ENCODE results near the gene MAP6. TPM values are rescaled to one million over a fixed set of nuclear protein-coding genes. Genes with fewer than 3 reads are reported as not detected.

Gene MAP6
- total and polyA plus RNA-seq, 3 experiments from 2014 or later: 0.07 to 0.16 TPM; not detected in 1

DNA sequence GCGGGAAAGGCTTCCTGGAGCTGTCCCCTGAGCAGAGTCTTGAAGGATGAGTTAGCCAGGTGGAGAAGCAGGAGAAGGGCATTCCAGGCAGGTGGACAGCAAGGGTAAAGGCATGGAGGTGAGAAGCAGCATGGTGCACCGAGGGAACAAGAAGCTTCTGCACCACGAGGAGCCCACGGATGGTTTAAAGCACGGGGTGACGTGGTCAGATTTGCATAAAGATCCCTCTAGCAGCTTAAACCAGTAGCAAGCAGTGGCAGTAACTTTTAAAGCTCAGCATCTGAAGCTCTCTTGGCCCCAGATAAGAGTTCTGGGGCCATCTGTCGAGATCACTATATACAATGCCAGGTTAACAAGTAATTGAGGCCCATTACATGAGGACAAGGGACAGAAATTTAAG is 69.9 kb downstream of the MAP6 start:
- H3K4me3 Mint-ChIP-seq: no peak overlapping the region
- ChIA-PET CTCF (no interaction called here), POLR2A (no interaction called here)
- no peaks in the 10 kb centered on the region for H3K9me3 ChIP-seq (ENCODE audit: low read length)
- no peak for DNase-seq
- peaks cover 7 to 9% of the 10 kb centered on the region in 2 donors for H3K27me3 Mint-ChIP-seq
- no peak overlapping the region for H3K4me3 ChIP-seq (ENCODE audit: low read length)
- peak overlapping the region in 1 of 8 donors; percentile 78 for H3K27ac Mint-ChIP-seq
- no peaks in the 10 kb centered on the region for H3K36me3 ChIP-seq (ENCODE audit: insufficient read depth, low read length)
- H3K27me3 ChIP-seq (ENCODE audit: insufficient read depth, low read length, poor library complexity, severe bottlenecking): peaks cover 3% of the 10 kb centered on the region
- no peaks in the 10 kb centered on the region for H3K4me1 ChIP-seq (ENCODE audit: insufficient read depth, low read length)
- H3K27ac ChIP-seq (ENCODE audit: low read depth, low read length): no peak overlapping the region
- H3K9me3 Mint-ChIP-seq: no peaks in the 10 kb centered on the region
- no peaks in the 10 kb centered on the region for H3K36me3 Mint-ChIP-seq
- H3K4me1 Mint-ChIP-seq: no peaks in the 10 kb centered on the region

GRCh38 chr11:75598264-75598663 is 70.6 kb downstream of the MAP6 start:
- H3K9me3 Mint-ChIP-seq: no peaks in the 10 kb centered on the region
- H3K27ac Mint-ChIP-seq: peak overlapping the region in 1 of 8 donors; percentile 78
- peaks cover 3% of the 10 kb centered on the region for H3K27me3 ChIP-seq (ENCODE audit: insufficient read depth, low read length, poor library complexity, severe bottlenecking)
- H3K9me3 ChIP-seq (ENCODE audit: low read length): no peaks in the 10 kb centered on the region
- H3K36me3 Mint-ChIP-seq: no peaks in the 10 kb centered on the region
- peaks cover 4 to 6% of the 10 kb centered on the region in 2 donors for H3K27me3 Mint-ChIP-seq
- no peak overlapping the region for H3K4me3 ChIP-seq (ENCODE audit: low read length)
- H3K27ac ChIP-seq (ENCODE audit: low read depth, low read length): no peak overlapping the region
- DNase-seq: no peak
- ChIA-PET CTCF (interaction anchor here (0.9 to 1.4 kb wide), 4 partner anchors 10 to 21 kb away, joined by 3 read pairs; no protein-coding TSS in a partner anchor), POLR2A (no interaction called here)
- H3K4me3 Mint-ChIP-seq: no peak overlapping the region
- no peaks in the 10 kb centered on the region for H3K4me1 ChIP-seq (ENCODE audit: insufficient read depth, low read length)
- no peaks in the 10 kb centered on the region for H3K36me3 ChIP-seq (ENCODE audit: insufficient read depth, low read length)
- peaks cover 0 to 2% (median 0%) of the 10 kb centered on the region in 3 donors for H3K4me1 Mint-ChIP-seq

DNA sequence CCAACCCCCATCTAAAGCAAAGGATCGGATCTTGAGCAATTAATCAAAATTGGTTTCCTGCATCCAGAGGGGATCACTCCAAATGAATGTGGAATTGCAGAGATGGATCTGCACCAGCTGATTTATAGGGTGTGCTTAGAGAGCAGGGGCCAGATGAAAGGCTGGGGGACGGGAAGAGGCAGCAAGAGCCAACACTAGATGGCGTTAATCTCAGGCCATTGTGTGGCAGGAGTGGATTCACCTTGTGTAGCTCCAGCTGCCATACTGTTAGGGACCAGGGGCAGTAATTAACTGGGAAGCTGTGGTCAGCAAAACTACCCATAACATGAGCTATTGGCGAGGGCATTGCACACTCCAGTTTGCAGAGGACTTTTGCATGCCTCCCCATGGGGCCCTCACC is 71.2 kb downstream of the MAP6 start:
- Mint-ChIP-seq H3K27ac (no peak overlapping the region), H3K36me3 (no peaks in the 10 kb centered on the region), H3K4me3 (no peak overlapping the region), H3K4me1 (peaks cover 5 to 8% (median 6%) of the 10 kb centered on the region in 3 donors), H3K27me3 (peaks cover 0 to 5% of the 10 kb centered on the region in 2 donors), H3K9me3 (no peaks in the 10 kb centered on the region)
- Histone ChIP-seq H3K4me3 (ENCODE audit: low read length) (no peak overlapping the region), H3K27me3 (ENCODE audit: insufficient read depth, low read length, poor library complexity, severe bottlenecking) (peaks cover 3% of the 10 kb centered on the region), H3K9me3 (ENCODE audit: low read length) (no peaks in the 10 kb centered on the region), H3K27ac (ENCODE audit: low read depth, low read length) (no peak overlapping the region), H3K36me3 (ENCODE audit: insufficient read depth, low read length) (no peaks in the 10 kb centered on the region), H3K4me1 (ENCODE audit: insufficient read depth, low read length) (peaks cover 2% of the 10 kb centered on the region)
- ChIA-PET CTCF (interaction anchor here (0.9 to 1.4 kb wide), 4 partner anchors 9 to 20 kb away, joined by 3 read pairs; no protein-coding TSS in a partner anchor), POLR2A (no interaction called here)
- no peak for DNase-seq

GRCh38 chr11:75596914-75597313 is 71.9 kb downstream of the MAP6 start:
- H3K36me3 ChIP-seq (ENCODE audit: insufficient read depth, low read length): no peaks in the 10 kb centered on the region
- Mint-ChIP-seq H3K4me3 (no peak overlapping the region), H3K36me3 (no peaks in the 10 kb centered on the region), H3K9me3 (no peaks in the 10 kb centered on the region), H3K4me1 (peaks cover 12 to 15% (median 13%) of the 10 kb centered on the region in 3 donors), H3K27me3 (peaks cover 0 to 4% of the 10 kb centered on the region in 2 donors), H3K27ac (no peak overlapping the region)
- ChIA-PET POLR2A (no interaction called here), CTCF (interaction anchor here (1.1 kb wide), 1 partner anchor 9 kb away, joined by 3 read pairs; no protein-coding TSS in a partner anchor)
- peaks cover 6% of the 10 kb centered on the region for H3K4me1 ChIP-seq (ENCODE audit: insufficient read depth, low read length)
- H3K4me3 ChIP-seq (ENCODE audit: low read length): no peak overlapping the region
- no peaks in the 10 kb centered on the region for H3K9me3 ChIP-seq (ENCODE audit: low read length)
- no peak for DNase-seq
- H3K27ac ChIP-seq (ENCODE audit: low read depth, low read length): no peak overlapping the region
- H3K27me3 ChIP-seq (ENCODE audit: insufficient read depth, low read length, poor library complexity, severe bottlenecking): peaks cover 3% of the 10 kb centered on the region

DNA sequence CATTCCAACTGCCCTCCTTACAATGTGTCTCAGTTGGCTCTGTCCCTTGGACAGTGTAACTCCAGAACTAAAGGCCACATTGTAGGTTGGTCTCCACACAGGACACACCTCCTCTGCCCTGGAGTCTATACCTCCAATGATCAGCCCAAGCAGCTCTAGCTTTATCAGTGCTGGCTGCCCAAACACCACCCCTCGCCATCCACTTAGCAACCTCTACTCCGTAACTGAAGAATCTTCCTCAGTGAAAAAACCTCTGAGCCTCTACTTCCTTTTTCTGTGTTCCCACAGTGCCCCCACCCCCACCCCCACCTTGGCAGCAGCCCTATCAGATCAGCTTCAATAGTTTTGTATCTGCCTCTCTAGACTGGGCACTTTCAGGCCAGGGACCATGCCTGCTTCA is 73.4 kb downstream of the MAP6 start:
- DNase-seq: no peak
- ChIA-PET CTCF (no interaction called here), POLR2A (no interaction called here)
- H3K27ac Mint-ChIP-seq: peak overlapping the region in 2 of 8 donors; percentile 18 to 25
- H3K36me3 Mint-ChIP-seq: no peaks in the 10 kb centered on the region
- no peaks in the 10 kb centered on the region for H3K9me3 ChIP-seq (ENCODE audit: low read length)
- peaks cover 12 to 16% (median 15%) of the 10 kb centered on the region in 3 donors for H3K4me1 Mint-ChIP-seq
- no peaks in the 10 kb centered on the region for H3K36me3 ChIP-seq (ENCODE audit: insufficient read depth, low read length)
- no peak overlapping the region for H3K27ac ChIP-seq (ENCODE audit: low read depth, low read length)
- H3K9me3 Mint-ChIP-seq: no peaks in the 10 kb centered on the region
- H3K4me1 ChIP-seq (ENCODE audit: insufficient read depth, low read length): peaks cover 6% of the 10 kb centered on the region
- H3K27me3 Mint-ChIP-seq: peaks cover 0 to 4% of the 10 kb centered on the region in 2 donors
- peaks cover 3% of the 10 kb centered on the region for H3K27me3 ChIP-seq (ENCODE audit: insufficient read depth, low read length, poor library complexity, severe bottlenecking)
- H3K4me3 Mint-ChIP-seq: no peak overlapping the region
- H3K4me3 ChIP-seq (ENCODE audit: low read length): no peak overlapping the region

- Mint-ChIP-seq H3K27ac (no peak overlapping the region), H3K4me1 (peaks cover 12 to 16% (median 15%) of the 10 kb centered on the region in 3 donors), H3K9me3 (no peaks in the 10 kb centered on the region), H3K27me3 (peaks cover 0 to 4% of the 10 kb centered on the region in 2 donors), H3K4me3 (no peak overlapping the region), H3K36me3 (no peaks in the 10 kb centered on the region)
- POLR2A ChIA-PET: no interaction called here
- no peaks in the 10 kb centered on the region for H3K36me3 ChIP-seq (ENCODE audit: insufficient read depth, low read length)
- H3K27ac ChIP-seq (ENCODE audit: low read depth, low read length): no peak overlapping the region
- no peak overlapping the region for H3K4me3 ChIP-seq (ENCODE audit: low read length)
- peaks cover 3% of the 10 kb centered on the region for H3K27me3 ChIP-seq (ENCODE audit: insufficient read depth, low read length, poor library complexity, severe bottlenecking)
- CTCF ChIA-PET: no interaction called here
- no peaks in the 10 kb centered on the region for H3K9me3 ChIP-seq (ENCODE audit: low read length)
- no peak for DNase-seq
- peaks cover 6% of the 10 kb centered on the region for H3K4me1 ChIP-seq (ENCODE audit: insufficient read depth, low read length)
Measured at GRCh38 chr11:75594211-75594610, 74.6 kb downstream of the MAP6 start.

DNA sequence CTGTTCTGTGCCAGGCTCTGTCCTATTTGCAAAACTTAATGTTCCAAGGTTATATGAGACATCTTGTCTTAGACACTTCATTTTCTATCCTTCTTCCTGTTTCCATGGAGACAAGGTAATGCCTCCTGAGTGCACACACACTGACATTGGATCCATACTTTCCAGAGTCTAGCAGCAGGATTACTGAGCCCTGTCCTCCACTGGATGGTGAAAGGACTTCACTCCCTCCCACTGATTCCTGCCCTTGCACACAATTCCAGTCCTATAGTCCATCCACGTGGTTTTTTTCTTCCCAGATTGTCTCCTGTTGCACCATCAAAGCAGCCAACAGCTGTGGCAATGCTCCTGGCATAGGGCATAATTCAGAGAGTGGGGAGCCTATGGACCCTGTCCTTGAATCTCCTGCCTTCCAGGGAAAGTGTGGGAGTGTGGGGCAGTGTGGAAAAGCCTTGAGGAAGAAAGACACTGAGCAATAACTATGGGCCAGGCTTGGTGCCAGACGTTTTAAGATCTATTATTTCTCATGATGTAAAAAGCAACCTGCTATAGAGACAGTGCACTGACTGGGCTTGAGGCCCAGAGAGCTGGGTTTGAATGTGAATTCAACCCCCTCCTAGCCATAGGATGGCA is 75.4 kb downstream of the MAP6 start:
- Mint-ChIP-seq H3K9me3 (no peaks in the 10 kb centered on the region), H3K27me3 (peaks cover 0 to 4% of the 10 kb centered on the region in 2 donors), H3K27ac (peak overlapping the region in 3 of 8 donors; percentile 20 to 45 (median 43)), H3K4me1 (peaks cover 12 to 16% (median 15%) of the 10 kb centered on the region in 3 donors), H3K4me3 (no peak overlapping the region), H3K36me3 (no peaks in the 10 kb centered on the region)
- Histone ChIP-seq H3K9me3 (ENCODE audit: low read length) (no peaks in the 10 kb centered on the region), H3K27ac (ENCODE audit: low read depth, low read length) (no peak overlapping the region), H3K27me3 (ENCODE audit: insufficient read depth, low read length, poor library complexity, severe bottlenecking) (peaks cover 3% of the 10 kb centered on the region), H3K4me1 (ENCODE audit: insufficient read depth, low read length) (peaks cover 6% of the 10 kb centered on the region), H3K36me3 (ENCODE audit: insufficient read depth, low read length) (no peaks in the 10 kb centered on the region), H3K4me3 (ENCODE audit: low read length) (no peak overlapping the region)
- CTCF ChIA-PET: interaction anchor here (1.4 kb wide), 1 partner anchor 10 kb away, joined by 3 read pairs; no protein-coding TSS in a partner anchor
- POLR2A ChIA-PET: no interaction called here
- no peak for DNase-seq

GRCh38 chr11:75592715-75593114 is 76.1 kb downstream of the MAP6 start:
- POLR2A ChIA-PET: no interaction called here

More at GRCh38 chr11:75592715-75593114, 76.1 kb downstream of the MAP6 start:
- Mint-ChIP-seq H3K27me3 (peaks cover 0 to 4% of the 10 kb centered on the region in 2 donors), H3K4me1 (peaks cover 12 to 16% (median 15%) of the 10 kb centered on the region in 3 donors), H3K27ac (peak overlapping the region in 6 of 8 donors; percentile 17 to 81 (median 62)), H3K36me3 (no peaks in the 10 kb centered on the region), H3K9me3 (no peaks in the 10 kb centered on the region), H3K4me3 (peak overlapping the region in 2 of 7 donors; percentile 6 to 42)
- no peak for DNase-seq
- Histone ChIP-seq H3K9me3 (ENCODE audit: low read length) (no peaks in the 10 kb centered on the region), H3K36me3 (ENCODE audit: insufficient read depth, low read length) (no peaks in the 10 kb centered on the region), H3K27ac (ENCODE audit: low read depth, low read length) (no peak overlapping the region), H3K27me3 (ENCODE audit: insufficient read depth, low read length, poor library complexity, severe bottlenecking) (peaks cover 3% of the 10 kb centered on the region), H3K4me3 (ENCODE audit: low read length) (no peak overlapping the region), H3K4me1 (ENCODE audit: insufficient read depth, low read length) (peaks cover 6% of the 10 kb centered on the region)
- CTCF ChIA-PET: interaction anchor here (1.2 to 1.4 kb wide), 2 partner anchors 9 to 18 kb away, joined by 3 read pairs; no protein-coding TSS in a partner anchor
